Measurements from ENCODE around the gene SYNGAP1.
"Not testable (repeated sequence)": the region's sequence is repeated elsewhere in the genome, so short reads cannot be mapped to it uniquely, and the experiment has no call there.

DNA sequence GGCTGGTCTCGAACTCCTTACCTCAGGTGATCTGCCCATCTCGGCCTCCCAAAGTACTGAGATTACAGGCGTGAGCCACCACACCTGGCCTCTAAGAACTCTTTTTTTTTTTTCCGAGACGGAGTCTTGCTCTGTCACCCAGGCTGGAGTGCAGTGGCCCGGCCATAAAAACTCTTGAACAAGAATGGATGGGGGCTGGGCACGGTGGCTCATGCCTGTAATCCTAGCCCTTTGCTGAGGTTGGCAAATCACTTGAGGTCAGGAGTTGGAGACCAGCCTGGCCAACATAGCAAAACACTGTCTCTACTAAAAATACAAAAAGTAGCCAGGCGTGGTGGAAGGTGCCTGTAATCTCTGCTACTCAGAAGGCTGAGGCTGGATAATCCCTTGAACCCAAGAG, 48.0 kb upstream of the SYNGAP1 start:
- TF ChIP-seq, protein P1, sequence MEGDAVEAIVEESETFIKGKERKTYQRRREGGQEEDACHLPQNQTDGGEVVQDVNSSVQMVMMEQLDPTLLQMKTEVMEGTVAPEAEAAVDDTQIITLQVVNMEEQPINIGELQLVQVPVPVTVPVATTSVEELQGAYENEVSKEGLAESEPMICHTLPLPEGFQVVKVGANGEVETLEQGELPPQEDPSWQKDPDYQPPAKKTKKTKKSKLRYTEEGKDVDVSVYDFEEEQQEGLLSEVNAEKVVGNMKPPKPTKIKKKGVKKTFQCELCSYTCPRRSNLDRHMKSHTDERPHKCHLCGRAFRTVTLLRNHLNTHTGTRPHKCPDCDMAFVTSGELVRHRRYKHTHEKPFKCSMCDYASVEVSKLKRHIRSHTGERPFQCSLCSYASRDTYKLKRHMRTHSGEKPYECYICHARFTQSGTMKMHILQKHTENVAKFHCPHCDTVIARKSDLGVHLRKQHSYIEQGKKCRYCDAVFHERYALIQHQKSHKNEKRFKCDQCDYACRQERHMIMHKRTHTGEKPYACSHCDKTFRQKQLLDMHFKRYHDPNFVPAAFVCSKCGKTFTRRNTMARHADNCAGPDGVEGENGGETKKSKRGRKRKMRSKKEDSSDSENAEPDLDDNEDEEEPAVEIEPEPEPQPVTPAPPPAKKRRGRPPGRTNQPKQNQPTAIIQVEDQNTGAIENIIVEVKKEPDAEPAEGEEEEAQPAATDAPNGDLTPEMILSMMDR (IDR thresholded peaks at IDR 0.05), result not testable (repeated sequence)
- not testable (repeated sequence) for TF ChIP-seq EZH2, EZH2phosphoT487 (IDR thresholded peaks at IDR 0.05)
